Smooth muscle cell (in vitro differentiated cells): ENCODE data around the gene OR1F1. TPM values are rescaled to one million over a fixed set of nuclear protein-coding genes. Genes with fewer than 3 reads are reported as not detected.
"Not testable (repeated sequence)": the region's sequence is repeated elsewhere in the genome, so short reads cannot be mapped to it uniquely, and the experiment has no call there.

Experiments
- DNase-seq: peaks from one replicate; lab custom pipeline; 2025; ENCODE audit not compliant: unreplicated experiment; lab: John Stamatoyannopoulos, UW
- H2AFZ ChIP-seq: fragments of 200-600 bp; sonication (generic); 2 replicates; pipeline ENCODE4 v1.6.0; 2016; ENCODE audit warnings: antibody characterized with exemption, low read depth, mild to moderate bottlenecking
- H3F3A ChIP-seq: fragments of 200-600 bp; sonication (generic); 2 replicates; pipeline ENCODE4 v1.6.0; 2017; ENCODE audit warnings: antibody characterized with exemption, low read depth
- H3K27ac ChIP-seq: fragments of 200-600 bp; sonication (generic); 2 replicates; pipeline ENCODE4 v1.5.1; 2016; ENCODE audit warnings: low read depth, mild to moderate bottlenecking
- H3K27me3 ChIP-seq: fragments of 200-600 bp; sonication (generic); 2 replicates; pipeline ENCODE4 v1.6.1; 2016; ENCODE audit warnings: low read depth, mild to moderate bottlenecking
- H3K36me3 ChIP-seq: fragments of 200-600 bp; sonication (generic); 2 replicates; pipeline ENCODE4 v1.5.1; 2016; ENCODE audit warnings: low read depth
- H3K4me1 ChIP-seq: fragments of 200-600 bp; sonication (generic); 2 replicates; pipeline ENCODE4 v1.5.1; 2016; ENCODE audit warnings: low read depth
- H3K4me2 ChIP-seq: fragments of 200-600 bp; sonication (generic); 2 replicates; pipeline ENCODE4 v1.6.0; 2016; ENCODE audit warnings: mild to moderate bottlenecking
- H3K4me3 ChIP-seq: fragments of 200-600 bp; sonication (generic); 2 replicates; pipeline ENCODE4 v1.5.1; 2016; ENCODE audit warnings: mild to moderate bottlenecking
- H3K79me2 ChIP-seq: fragments of 200-600 bp; sonication (generic); 2 replicates; pipeline ENCODE4 v1.6.0; 2016; ENCODE audit warnings: low read depth, mild to moderate bottlenecking
- H3K9ac ChIP-seq: fragments of 200-600 bp; sonication (generic); 2 replicates; pipeline ENCODE4 v1.6.0; 2016; ENCODE audit warnings: low read depth
- H3K9me3 ChIP-seq: fragments of 200-600 bp; sonication (generic); replicated peaks from 2 replicates; pipeline ENCODE4 v1.5.1; 2016; ENCODE audit warnings: low read depth
- H4K20me1 ChIP-seq: fragments of 200-600 bp; sonication (generic); 2 replicates; pipeline ENCODE4 v1.6.0; 2016; ENCODE audit warnings: low read depth
- WGBS: methylation state at CpG from one replicate; pipeline ENCODE4 v1.1.7; 2016; ENCODE audit warnings: low lambda C conversion rate; 5-methylcytosine and 5-hydroxymethylcytosine counted together
- polyA plus RNA-seq: library from polyadenylated mRNA; unstranded; fragments of >200 nt; fragmentation: Nextera tagmentation; extraction: Ambion mirVana; gene quantifications from 2 replicates; pipeline ENCODE4 v1.2.1, GENCODE V29; 2016
- total RNA-seq: library from RNA; depleted of rRNA; stranded (reverse); fragments of >200 nt; gene quantifications from 2 replicates; pipeline ENCODE4 v1.2.3, GENCODE V29; 2014
- TF ChIP-seq, protein P1 (sequence below): fragments of 200-600 bp; sonication (generic); IDR thresholded peaks from 2 replicates; pipeline ENCODE4 v1.5.1; 2017; ENCODE audit warnings: borderline replicate concordance, mild to moderate bottlenecking, antibody characterized with exemption; ENCODE audit not compliant: insufficient read depth, poor library complexity, severe bottlenecking

OR1F1 gene
- total and polyA plus RNA-seq, 2 experiments from 2014 or later, result not detected

DNA sequence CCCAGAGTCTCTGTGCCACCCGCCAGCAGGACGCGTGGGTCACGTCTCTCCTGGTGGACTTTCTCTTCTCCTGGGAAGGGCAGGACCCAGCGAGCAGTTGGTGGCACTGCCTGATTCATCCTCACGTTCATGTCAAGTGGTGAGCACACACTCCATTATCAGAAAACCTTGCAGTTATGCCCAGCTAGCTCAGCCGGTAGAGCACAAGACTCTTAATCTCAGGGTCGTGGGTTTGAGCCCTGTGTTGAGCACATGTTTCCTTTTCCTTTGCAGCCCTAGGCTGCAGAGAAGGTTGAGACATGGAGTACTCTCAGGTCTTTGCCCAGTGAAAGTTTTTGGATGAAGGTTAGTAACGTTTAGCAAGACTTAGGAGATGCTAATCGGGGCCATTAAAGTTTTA lies 8.0 kb downstream of the OR1F1 start:
- no peaks in the 10 kb centered on the region for H4K20me1 ChIP-seq
- peaks cover 4% of the 10 kb centered on the region for H3F3A ChIP-seq
- H3K4me1 ChIP-seq, result peaks cover 1% of the 10 kb centered on the region
- TF ChIP-seq, protein P1, sequence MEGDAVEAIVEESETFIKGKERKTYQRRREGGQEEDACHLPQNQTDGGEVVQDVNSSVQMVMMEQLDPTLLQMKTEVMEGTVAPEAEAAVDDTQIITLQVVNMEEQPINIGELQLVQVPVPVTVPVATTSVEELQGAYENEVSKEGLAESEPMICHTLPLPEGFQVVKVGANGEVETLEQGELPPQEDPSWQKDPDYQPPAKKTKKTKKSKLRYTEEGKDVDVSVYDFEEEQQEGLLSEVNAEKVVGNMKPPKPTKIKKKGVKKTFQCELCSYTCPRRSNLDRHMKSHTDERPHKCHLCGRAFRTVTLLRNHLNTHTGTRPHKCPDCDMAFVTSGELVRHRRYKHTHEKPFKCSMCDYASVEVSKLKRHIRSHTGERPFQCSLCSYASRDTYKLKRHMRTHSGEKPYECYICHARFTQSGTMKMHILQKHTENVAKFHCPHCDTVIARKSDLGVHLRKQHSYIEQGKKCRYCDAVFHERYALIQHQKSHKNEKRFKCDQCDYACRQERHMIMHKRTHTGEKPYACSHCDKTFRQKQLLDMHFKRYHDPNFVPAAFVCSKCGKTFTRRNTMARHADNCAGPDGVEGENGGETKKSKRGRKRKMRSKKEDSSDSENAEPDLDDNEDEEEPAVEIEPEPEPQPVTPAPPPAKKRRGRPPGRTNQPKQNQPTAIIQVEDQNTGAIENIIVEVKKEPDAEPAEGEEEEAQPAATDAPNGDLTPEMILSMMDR, result no peak
- H2AFZ ChIP-seq, result no peak overlapping the region
- H3K36me3 ChIP-seq, result no peaks in the 10 kb centered on the region
- no peak overlapping the region for H3K4me3 ChIP-seq
- no peak overlapping the region for H3K9ac ChIP-seq
- DNase-seq, result no peak
- peaks cover 25% of the 10 kb centered on the region for H3K27me3 ChIP-seq
- 66% methylated on average over 10 of the region's 10 CpGs for WGBS
- no peak overlapping the region for H3K4me2 ChIP-seq
- no peak overlapping the region for H3K27ac ChIP-seq
- no peaks in the 10 kb centered on the region for H3K79me2 ChIP-seq
- H3K9me3 ChIP-seq, result no peaks in the 10 kb centered on the region

- not testable (repeated sequence) for H3K79me2 ChIP-seq, H3K9ac ChIP-seq, H3K9me3 ChIP-seq, H3K36me3 ChIP-seq, H2AFZ ChIP-seq, H3K4me3 ChIP-seq, DNase-seq, H3K4me1 ChIP-seq, H3K27ac ChIP-seq, H3F3A ChIP-seq, H3K4me2 ChIP-seq, H4K20me1 ChIP-seq
- peaks cover 12% of the 10 kb centered on the region for H3K27me3 ChIP-seq
- WGBS, result 73% methylated on average over 3 of the region's 3 CpGs
Measured at GRCh38 chr16:3197694-3198333, 9.8 kb downstream of the OR1F1 start.

- H3K9ac ChIP-seq, result no peak overlapping the region
- H3F3A ChIP-seq, result no peaks in the 10 kb centered on the region
- DNase-seq, result no peak
- TF ChIP-seq, protein P1, result no peak
- no peaks in the 10 kb centered on the region for H3K4me1 ChIP-seq
- H3K9me3 ChIP-seq, result no peaks in the 10 kb centered on the region
- H3K4me3 ChIP-seq, result no peak overlapping the region
- no peak overlapping the region for H3K27ac ChIP-seq
- H3K27me3 ChIP-seq, result peaks cover 12% of the 10 kb centered on the region
- H4K20me1 ChIP-seq, result no peaks in the 10 kb centered on the region
- no peak overlapping the region for H3K4me2 ChIP-seq
- H3K36me3 ChIP-seq, result no peaks in the 10 kb centered on the region
- no peak overlapping the region for H2AFZ ChIP-seq
- WGBS, result 81% methylated on average over 13 of the region's 13 CpGs
- no peaks in the 10 kb centered on the region for H3K79me2 ChIP-seq
Measured at GRCh38 chr16:3198334-3199072, 10.5 kb downstream of the OR1F1 start.

- Histone ChIP-seq H3K79me2 (no peaks in the 10 kb centered on the region), H4K20me1 (no peaks in the 10 kb centered on the region), H3K27me3 (no peaks in the 10 kb centered on the region), H3K9ac (no peak overlapping the region), H3F3A (no peaks in the 10 kb centered on the region), H3K4me1 (no peaks in the 10 kb centered on the region), H3K27ac (no peak overlapping the region), H3K4me2 (no peak overlapping the region), H3K4me3 (no peak overlapping the region), H3K9me3 (no peaks in the 10 kb centered on the region), H2AFZ (no peak overlapping the region), H3K36me3 (no peaks in the 10 kb centered on the region)
- TF ChIP-seq, protein P1, result no peak
- WGBS, result 78% methylated on average over 6 of the region's 6 CpGs
- DNase-seq, result no peak
Measured at GRCh38 chr16:3202903-3203539, 15.0 kb downstream of the OR1F1 start.

DNA sequence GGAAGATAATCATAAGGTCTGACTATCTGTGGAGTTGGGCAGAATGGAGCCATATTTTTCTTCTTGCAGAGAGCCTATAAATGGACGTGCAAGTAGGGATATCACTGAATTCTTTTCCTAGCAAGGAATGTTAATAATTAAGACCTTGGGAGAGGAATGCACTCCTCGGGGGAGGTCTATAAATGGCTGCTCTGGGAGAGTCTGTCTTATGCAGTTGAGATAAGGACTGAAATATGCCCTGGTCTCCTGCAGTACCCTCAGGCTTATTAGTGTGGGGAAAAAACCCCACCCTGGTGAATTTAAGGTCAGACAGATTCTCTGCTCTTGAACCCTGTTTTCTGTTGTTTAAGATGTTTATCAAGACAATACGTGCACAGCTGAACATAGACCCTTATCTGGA lies 17.9 kb downstream of the OR1F1 start:
- not testable (repeated sequence) for H3K27me3 ChIP-seq, H4K20me1 ChIP-seq, DNase-seq, H3K4me3 ChIP-seq, H3K27ac ChIP-seq, H3F3A ChIP-seq, H3K4me1 ChIP-seq, H2AFZ ChIP-seq, H3K9me3 ChIP-seq, H3K9ac ChIP-seq, H3K36me3 ChIP-seq, H3K79me2 ChIP-seq, H3K4me2 ChIP-seq
- 77% methylated on average over 3 of the region's 3 CpGs for WGBS
